Common myeloid progenitor, CD34-positive (primary cell): ENCODE data around the gene MAF.

ENCODE experiments used
- CTCF ChIA-PET: fragments of 350-600 bp; sonication (Branson Sonifier 250); formaldehyde crosslinking; loops from one replicate; lab custom pipeline; 2021; ENCODE audit warnings: antibody characterized with exemption; lab: Charles Lee
- POLR2A ChIA-PET: fragments of 350-600 bp; sonication (Branson Sonifier 250); formaldehyde crosslinking; loops from one replicate; lab custom pipeline; 2021; ENCODE audit warnings: antibody characterized with exemption; lab: Charles Lee
- DNase-seq, 3 donors: peaks; one replicate each; pipeline versions ENCODE4 v3.0.0 to v3.0.0-alpha.2; 2013
- H3K27ac ChIP-seq, 2 experiments: 1 replicate in 1 of 2; 2 replicates in 1 of 2; pipeline ENCODE4 v1.7.0; 2013; ENCODE audit warnings: inconsistent platforms in 2 of 2, low read length in 2 of 2, mild to moderate bottlenecking in 2 of 2, low read depth in 1 of 2, moderate library complexity in 1 of 2; ENCODE audit not compliant: severe bottlenecking in 2 of 2, insufficient read depth in 1 of 2, poor library complexity in 1 of 2
- H3K27me3 ChIP-seq, 5 experiments: replicated peaks in 2 of 5; 1 replicate in 3 of 5; 2 replicates in 2 of 5; pipeline versions ENCODE4 v1.6.1 to v1.7.0; 2013; ENCODE audit warnings: low read length in 4 of 5, mild to moderate bottlenecking in 2 of 5, moderate library complexity in 2 of 5, inconsistent platforms in 1 of 5; ENCODE audit not compliant: insufficient read depth in 5 of 5, control insufficient read depth in 4 of 5
- H3K36me3 ChIP-seq, 4 experiments: 1 replicate in 2 of 4; 2 replicates in 2 of 4; pipeline versions ENCODE4 v1.6.1 to v1.7.0; 2013; ENCODE audit warnings: low read length in 3 of 4, control low read depth in 1 of 4, mild to moderate bottlenecking in 1 of 4; ENCODE audit not compliant: control insufficient read depth in 4 of 4, insufficient read depth in 4 of 4
- H3K4me1 ChIP-seq, 4 experiments: 1 replicate in 3 of 4; 2 replicates in 1 of 4; pipeline versions ENCODE4 v1.6.1 to v1.7.1; 2013; ENCODE audit warnings: low read length in 3 of 4, mild to moderate bottlenecking in 3 of 4, control low read depth in 1 of 4, inconsistent platforms in 1 of 4, moderate library complexity in 1 of 4; ENCODE audit not compliant: control insufficient read depth in 4 of 4, insufficient read depth in 4 of 4; ENCODE audit errors: control extremely low read depth in 1 of 4
- H3K4me3 ChIP-seq, 7 experiments: 1 replicate in 4 of 7; 2 replicates in 3 of 7; pipeline versions ENCODE4 v1.5.1 to v1.7.0; 2013; ENCODE audit warnings: mild to moderate bottlenecking in 7 of 7, low read length in 6 of 7, moderate library complexity in 6 of 7, inconsistent platforms in 2 of 7, low read depth in 2 of 7, control low read depth in 1 of 7; ENCODE audit not compliant: insufficient read depth in 4 of 7, control insufficient read depth in 1 of 7; ENCODE audit errors: extremely low read depth in 1 of 7
- H3K9me3 ChIP-seq, 5 experiments: 1 replicate in 4 of 5; 2 replicates in 1 of 5; pipeline versions ENCODE4 v1.6.1 to v1.7.1; 2013; ENCODE audit warnings: low read length in 4 of 5, mild to moderate bottlenecking in 2 of 5, inconsistent platforms in 1 of 5, low read depth in 1 of 5, moderate library complexity in 1 of 5; ENCODE audit not compliant: control insufficient read depth in 4 of 5, insufficient read depth in 2 of 5; ENCODE audit errors: control extremely low read depth in 1 of 5
- WGBS: methylation state at CpG from one replicate; pipeline ENCODE4 v1.1.5; 2013; ENCODE audit not compliant: insufficient coverage; 5-methylcytosine and 5-hydroxymethylcytosine counted together

MAF gene

DNA sequence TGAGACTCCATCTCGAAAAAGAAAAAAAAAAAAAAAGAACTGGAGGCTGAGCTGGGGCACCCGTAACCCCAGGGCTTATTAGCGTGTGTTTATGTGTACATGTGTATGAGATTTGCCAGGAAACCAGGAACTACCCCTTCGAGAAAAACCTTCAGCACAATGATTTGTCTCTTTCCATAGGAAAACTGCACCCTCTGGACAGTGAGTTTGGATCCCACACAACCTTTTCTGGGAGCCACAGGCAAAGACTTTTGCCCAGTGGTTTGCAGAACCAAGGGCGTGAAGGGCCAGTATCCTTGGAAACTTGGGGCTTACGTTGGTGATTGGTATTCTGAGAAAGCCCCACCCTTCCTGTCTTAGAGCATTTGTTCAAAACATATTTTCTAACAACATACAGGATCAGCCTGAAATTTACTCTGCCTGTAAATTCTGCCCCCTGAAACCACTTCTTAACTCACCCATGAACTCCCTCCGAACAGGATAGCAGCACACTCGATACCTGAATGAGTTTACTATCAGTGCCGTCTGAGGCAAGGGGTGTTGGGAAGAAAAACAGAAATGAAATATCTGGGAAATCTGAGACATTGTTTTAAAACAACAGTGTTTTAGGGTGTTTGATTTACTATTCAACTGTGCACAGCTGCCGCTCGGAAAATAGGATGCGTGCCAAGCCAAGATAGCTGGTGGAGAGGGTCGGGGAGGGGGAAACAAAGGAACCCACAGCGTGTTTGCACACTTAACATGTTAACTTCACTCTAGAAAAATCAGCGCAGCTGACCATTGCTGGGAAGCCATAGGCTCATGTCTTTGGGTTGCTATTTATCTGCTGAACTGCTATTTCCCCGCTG is 40.2 kb upstream of the MAF start:
- POLR2A ChIA-PET = interaction anchor here (1.1 kb wide), 1 partner anchor 223 kb away, joined by 4 read pairs; no protein-coding TSS in a partner anchor
- peak overlapping the region in 5 of 7 experiments; percentile 9 to 67 (median 43) for H3K4me3 ChIP-seq
- CTCF ChIA-PET = interaction anchor here (2.0 kb wide), 1 partner anchor 12 kb away, joined by 6 read pairs; no protein-coding TSS in a partner anchor
- no peaks in the 10 kb centered on the region for H3K27me3 ChIP-seq
- H3K27ac ChIP-seq = peak overlapping the region in 1 of 2 experiments; percentile 70
- H3K4me1 ChIP-seq = peaks cover 0 to 25% (median 8%) of the 10 kb centered on the region in 4 experiments
- no peaks in the 10 kb centered on the region for H3K9me3 ChIP-seq
- DNase-seq = peak in 2 of 3 donors; percentile 63 to 71
- no peaks in the 10 kb centered on the region for H3K36me3 ChIP-seq
- 4% methylated on average over 5 of the region's 16 CpGs for WGBS

DNA sequence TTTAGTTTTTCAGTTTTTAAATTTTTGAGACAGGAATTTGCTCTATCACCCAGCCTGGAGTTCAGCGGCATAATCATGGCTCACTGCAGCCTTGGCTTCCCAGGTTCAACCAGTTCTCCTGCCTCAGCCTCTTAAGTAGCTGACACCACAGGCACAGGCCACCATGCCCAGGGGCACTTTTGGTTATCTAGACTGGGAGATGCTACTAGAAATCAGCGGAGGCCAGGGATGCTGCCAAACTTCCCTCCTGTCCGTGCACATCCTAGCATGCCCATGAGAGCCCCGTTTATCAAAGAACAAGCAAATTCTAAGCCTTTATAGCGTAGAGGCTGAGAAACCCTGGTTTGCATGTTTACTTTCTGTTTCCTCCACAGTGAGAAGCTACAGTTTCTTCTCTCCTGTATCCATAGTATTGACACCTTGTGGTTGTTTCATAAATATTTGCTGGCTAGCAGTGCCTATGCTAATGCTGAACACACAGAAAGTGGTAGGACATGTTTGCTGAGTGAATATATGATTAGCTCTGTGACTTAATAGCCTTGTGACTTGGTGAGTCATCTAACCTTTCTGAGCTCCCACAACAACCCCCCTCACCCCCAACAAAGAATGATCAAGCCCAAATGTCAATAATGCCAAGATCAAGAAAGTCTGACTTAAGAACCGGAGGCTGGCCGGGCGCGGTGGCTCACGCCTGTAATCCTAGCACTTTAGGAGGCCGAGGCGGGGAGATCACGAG is 39.2 kb upstream of the MAF start:
- POLR2A ChIA-PET = no interaction called here
- Histone ChIP-seq H3K9me3 (no peaks in the 10 kb centered on the region), H3K27ac (no peak overlapping the region), H3K4me1 (peaks cover 0 to 25% (median 8%) of the 10 kb centered on the region in 4 experiments), H3K36me3 (no peaks in the 10 kb centered on the region), H3K4me3 (no peak overlapping the region), H3K27me3 (no peaks in the 10 kb centered on the region)
- 95% methylated on average over 11 of the region's 13 CpGs for WGBS
- CTCF ChIA-PET = no interaction called here
- peak in 2 of 3 donors; percentile 36 to 57 for DNase-seq

DNA sequence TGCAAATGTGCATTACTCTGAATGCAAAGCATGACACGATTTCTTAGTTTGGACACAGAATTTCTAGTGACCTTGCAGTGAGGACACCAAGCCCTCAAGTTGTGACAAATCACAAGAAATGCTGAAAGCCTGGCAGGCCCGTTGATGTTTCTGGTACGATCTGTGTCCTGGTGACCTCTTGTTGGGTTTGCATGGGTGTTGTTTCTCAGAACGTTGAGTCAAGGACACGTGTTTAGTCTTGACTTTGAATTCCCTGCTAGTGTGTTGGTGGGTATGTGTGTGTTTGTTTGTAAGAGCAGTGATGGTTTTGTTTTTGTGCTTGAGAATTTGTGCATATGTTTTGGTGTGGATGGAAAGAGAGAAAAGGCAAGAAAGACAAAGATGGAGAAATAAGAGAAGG is 37.8 kb upstream of the MAF start:
- WGBS = 97% methylated on average over 5 of the region's 5 CpGs
- DNase-seq = no peak

DNA sequence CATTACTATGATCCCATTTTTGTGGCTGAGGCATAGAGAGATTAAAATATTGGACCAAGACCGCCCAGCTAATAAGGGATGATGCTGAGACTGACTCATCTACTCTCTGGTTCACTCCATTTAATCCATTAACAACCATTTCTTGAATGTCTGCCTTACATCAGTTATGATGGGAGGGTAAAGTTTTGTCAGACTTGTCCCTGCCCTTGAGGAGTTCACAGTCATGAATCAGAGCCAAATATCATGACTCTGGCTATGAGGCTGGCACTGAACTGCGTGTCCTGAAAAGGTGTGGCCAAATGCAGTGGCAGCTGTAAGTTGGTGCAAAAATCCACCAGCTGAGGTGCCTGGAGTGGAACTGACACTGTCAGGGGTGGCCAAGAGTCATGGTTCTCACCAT is 35.0 kb upstream of the MAF start:
- peaks cover 0 to 11% (median 5%) of the 10 kb centered on the region in 4 experiments for H3K4me1 ChIP-seq
- WGBS = 100% methylated on average over 1 of the region's 2 CpGs
- no peak overlapping the region for H3K4me3 ChIP-seq
- H3K27ac ChIP-seq = no peak overlapping the region
- H3K27me3 ChIP-seq = no peaks in the 10 kb centered on the region
- DNase-seq = no peak
- H3K9me3 ChIP-seq = no peaks in the 10 kb centered on the region
- CTCF ChIA-PET = no interaction called here
- no peaks in the 10 kb centered on the region for H3K36me3 ChIP-seq
- POLR2A ChIA-PET = no interaction called here

More for the DNA sequence above, 37.8 kb upstream of the MAF start:
- no peaks in the 10 kb centered on the region for H3K36me3 ChIP-seq
- peaks cover 0 to 25% (median 8%) of the 10 kb centered on the region in 4 experiments for H3K4me1 ChIP-seq
- ChIA-PET CTCF (no interaction called here), POLR2A (no interaction called here)
- no peak overlapping the region for H3K27ac ChIP-seq
- H3K9me3 ChIP-seq = no peaks in the 10 kb centered on the region
- no peaks in the 10 kb centered on the region for H3K27me3 ChIP-seq
- no peak overlapping the region for H3K4me3 ChIP-seq

DNA sequence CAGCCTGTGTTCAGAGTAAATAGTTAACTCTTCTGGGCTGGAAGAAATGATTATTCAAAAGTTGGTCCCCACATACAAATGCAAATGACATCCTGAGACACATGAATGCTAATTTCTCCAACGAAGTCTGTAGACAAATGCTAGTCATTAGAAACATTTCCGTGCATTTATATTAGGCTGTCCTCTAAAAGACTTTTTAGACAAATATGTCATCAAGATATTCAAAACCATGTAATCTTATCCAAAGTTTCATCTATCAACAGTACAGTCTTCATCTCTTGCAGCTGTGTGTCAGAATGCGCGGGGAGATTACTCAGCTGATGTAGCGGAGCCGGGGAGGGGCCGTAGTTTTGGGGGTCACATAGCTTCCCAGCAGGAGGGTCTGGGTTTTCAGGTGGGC is 33.8 kb upstream of the MAF start:
- CTCF ChIA-PET = no interaction called here

DNA sequence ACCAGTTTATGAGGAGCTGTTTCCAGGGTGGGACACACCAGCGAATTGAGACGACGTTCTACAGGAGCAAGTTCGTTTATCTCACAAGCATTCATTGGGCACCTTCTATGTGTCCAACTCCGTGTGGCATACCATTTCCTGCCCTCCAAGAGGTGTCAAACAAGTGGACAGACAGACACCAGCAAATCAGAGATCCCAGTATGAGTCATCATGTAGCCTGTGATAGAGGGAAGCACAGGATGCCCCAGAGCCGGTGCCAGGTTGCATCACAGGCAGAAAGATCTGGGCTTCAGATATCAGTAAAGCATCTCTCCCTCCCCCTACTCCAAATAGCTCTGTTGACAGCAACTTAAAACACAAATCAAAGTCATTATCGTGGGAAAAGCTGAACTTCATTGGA is 31.8 kb upstream of the MAF start:
- WGBS = 94% methylated on average over 5 of the region's 7 CpGs
- DNase-seq = peak in 1 of 3 donors; percentile 21
- ChIA-PET POLR2A (no interaction called here), CTCF (interaction anchor here (0.7 to 1.1 kb wide), 2 partner anchors 17 to 24 kb away, joined by 3 read pairs; no protein-coding TSS in a partner anchor)
- Histone ChIP-seq H3K27ac (no peak overlapping the region), H3K27me3 (no peaks in the 10 kb centered on the region), H3K9me3 (no peaks in the 10 kb centered on the region), H3K4me1 (peaks cover 0 to 12% (median 8%) of the 10 kb centered on the region in 4 experiments), H3K4me3 (no peak overlapping the region), H3K36me3 (no peaks in the 10 kb centered on the region)

More for the DNA sequence above, 33.8 kb upstream of the MAF start:
- Histone ChIP-seq H3K4me3 (no peak overlapping the region), H3K27ac (no peak overlapping the region), H3K9me3 (no peaks in the 10 kb centered on the region), H3K4me1 (no peaks in the 10 kb centered on the region), H3K27me3 (no peaks in the 10 kb centered on the region), H3K36me3 (no peaks in the 10 kb centered on the region)
- WGBS = 100% methylated on average over 7 of the region's 7 CpGs
- no peak for DNase-seq
- POLR2A ChIA-PET = no interaction called here
